Measurements from ENCODE around the gene KCTD6. TPM values are rescaled to one million over a fixed set of nuclear protein-coding genes. Genes with fewer than 3 reads are reported as not detected.

The KCTD6 gene
- total RNA-seq, 4 donors from 2014 or later = 8.0 to 19.2 (median 12.7) TPM

- H3K4me3 ChIP-seq = no peak overlapping the region
- DNase-seq (ENCODE audit: low spot score in 2 of 2) = no peak
- no peak for TF ChIP-seq CTCF (IDR thresholded peaks at IDR 0.05)
- no peak for TF ChIP-seq POLR2AphosphoS5 (IDR thresholded peaks at IDR 0.05)
- TF ChIP-seq EP300 (IDR thresholded peaks at IDR 0.05) = no peak
- no peak for TF ChIP-seq POLR2A (IDR thresholded peaks at IDR 0.05)
- 54% methylated on average over 6 of the region's 6 CpGs for WGBS
- no peaks in the 10 kb centered on the region for H3K27me3 ChIP-seq
- H3K4me1 ChIP-seq = peaks cover 9% of the 10 kb centered on the region
- peaks cover 2% of the 10 kb centered on the region for H3K36me3 ChIP-seq
- no peaks in the 10 kb centered on the region for H3K9me3 ChIP-seq
- no peak overlapping the region for H3K27ac ChIP-seq
Measured at GRCh38 chr3:58508437-58508836, 16.5 kb downstream of the KCTD6 start.

- Histone ChIP-seq H3K9me3 (no peaks in the 10 kb centered on the region), H3K27ac (no peak overlapping the region), H3K36me3 (peaks cover 8% of the 10 kb centered on the region), H3K4me3 (no peak overlapping the region), H3K4me1 (no peaks in the 10 kb centered on the region), H3K27me3 (no peaks in the 10 kb centered on the region)
- TF ChIP-seq POLR2A (IDR thresholded peaks at IDR 0.05) (no peak), CTCF (IDR thresholded peaks at IDR 0.05) (no peak)
- DNase-seq (ENCODE audit: low spot score in 2 of 2) = no peak
- WGBS = 65% methylated on average over 3 of the region's 3 CpGs
Measured at GRCh38 chr3:58514405-58514804, 22.5 kb downstream of the KCTD6 start.

GRCh38 chr3:58518291-58518789 is 26.4 kb downstream of the KCTD6 start:
- Histone ChIP-seq H3K4me3 (no peak overlapping the region), H3K4me1 (peaks cover 3% of the 10 kb centered on the region), H3K36me3 (peaks cover 31% of the 10 kb centered on the region), H3K27me3 (no peaks in the 10 kb centered on the region), H3K27ac (no peak overlapping the region), H3K9me3 (no peaks in the 10 kb centered on the region)
- TF ChIP-seq POLR2AphosphoS5 (IDR thresholded peaks at IDR 0.05) = no peak
- TF ChIP-seq CTCF (IDR thresholded peaks at IDR 0.05) = no peak
- no peak for TF ChIP-seq POLR2A (IDR thresholded peaks at IDR 0.05)
- no peak for TF ChIP-seq EP300 (IDR thresholded peaks at IDR 0.05)
- WGBS = 38% methylated on average over 3 of the region's 3 CpGs
- no peak for DNase-seq (ENCODE audit: low spot score in 2 of 2)

GRCh38 chr3:58519668-58520402 is 27.9 kb downstream of the KCTD6 start:
- Histone ChIP-seq H3K9me3 (no peaks in the 10 kb centered on the region), H3K36me3 (peaks cover 34% of the 10 kb centered on the region), H3K4me3 (no peak overlapping the region), H3K27ac (no peak overlapping the region), H3K27me3 (no peaks in the 10 kb centered on the region), H3K4me1 (peaks cover 3% of the 10 kb centered on the region)
- WGBS = 87% methylated on average over 4 of the region's 6 CpGs
- no peak for DNase-seq (ENCODE audit: low spot score in 2 of 2)
- no peak for TF ChIP-seq POLR2A (IDR thresholded peaks at IDR 0.05)

- no peak overlapping the region for H3K27ac ChIP-seq
- H3K9me3 ChIP-seq = no peaks in the 10 kb centered on the region
- H3K36me3 ChIP-seq = peaks cover 40% of the 10 kb centered on the region
- H3K27me3 ChIP-seq = no peaks in the 10 kb centered on the region
- no peak overlapping the region for H3K4me3 ChIP-seq
- DNase-seq (ENCODE audit: low spot score in 2 of 2) = no peak
- WGBS = 71% methylated on average over 6 of the region's 8 CpGs
- TF ChIP-seq POLR2A (IDR thresholded peaks at IDR 0.05) = no peak
- no peak for TF ChIP-seq POLR2AphosphoS5 (IDR thresholded peaks at IDR 0.05)
- TF ChIP-seq EP300 (IDR thresholded peaks at IDR 0.05) = no peak
- no peak for TF ChIP-seq CTCF (IDR thresholded peaks at IDR 0.05)
- H3K4me1 ChIP-seq = peaks cover 3% of the 10 kb centered on the region
Measured at GRCh38 chr3:58520403-58521335, 28.8 kb downstream of the KCTD6 start.

All from suprapubic skin (tissue), 4 donors.